Measurements from ENCODE around the gene FAM171A1.
"Not testable (repeated sequence)": the region's sequence is repeated elsewhere in the genome, so short reads cannot be mapped to it uniquely, and the experiment has no call there.

The FAM171A1 gene

GRCh38 chr10:15345450-15345849, 25.6 kb downstream of the FAM171A1 start:
- no peaks in the 10 kb centered on the region for H3K27me3 ChIP-seq (ENCODE audit: insufficient read depth, low read length)
- H3K4me1 ChIP-seq (ENCODE audit: control insufficient read depth, insufficient read depth, low read length, unreplicated experiment): peaks cover 7% of the 10 kb centered on the region
- no peak overlapping the region for H3K27ac ChIP-seq (ENCODE audit: low read depth, low read length)
- H2AFZ ChIP-seq (ENCODE audit: low read length, unreplicated experiment): no peak overlapping the region
- H3K4me3 ChIP-seq (ENCODE audit: low read depth, low read length): no peak overlapping the region
- no peaks in the 10 kb centered on the region for H3K36me3 ChIP-seq (ENCODE audit: insufficient read depth, low read length)
- H3K79me2 ChIP-seq (ENCODE audit: control insufficient read depth, insufficient read depth, low read length, unreplicated experiment): peaks cover 23% of the 10 kb centered on the region

- peaks cover 7% of the 10 kb centered on the region for H3K4me1 ChIP-seq (ENCODE audit: control insufficient read depth, insufficient read depth, low read length, unreplicated experiment)
- H3K27ac ChIP-seq (ENCODE audit: low read depth, low read length): no peak overlapping the region
- H3K79me2 ChIP-seq (ENCODE audit: control insufficient read depth, insufficient read depth, low read length, unreplicated experiment): peaks cover 21% of the 10 kb centered on the region
- no peaks in the 10 kb centered on the region for H3K27me3 ChIP-seq (ENCODE audit: insufficient read depth, low read length)
- H2AFZ ChIP-seq (ENCODE audit: low read length, unreplicated experiment): no peak overlapping the region
- no peak overlapping the region for H3K4me3 ChIP-seq (ENCODE audit: low read depth, low read length)
- H3K36me3 ChIP-seq (ENCODE audit: insufficient read depth, low read length): no peaks in the 10 kb centered on the region
Observed at GRCh38 chr10:15344876-15345285, 26.2 kb downstream of the FAM171A1 start.

- H3K27me3 ChIP-seq (ENCODE audit: insufficient read depth, low read length): no peaks in the 10 kb centered on the region
- H3K36me3 ChIP-seq (ENCODE audit: insufficient read depth, low read length): no peaks in the 10 kb centered on the region
- no peak overlapping the region for H3K4me3 ChIP-seq (ENCODE audit: low read depth, low read length)
- H2AFZ ChIP-seq (ENCODE audit: low read length, unreplicated experiment): no peak overlapping the region
- no peak overlapping the region for H3K27ac ChIP-seq (ENCODE audit: low read depth, low read length)
- H3K79me2 ChIP-seq (ENCODE audit: control insufficient read depth, insufficient read depth, low read length, unreplicated experiment): peaks cover 18% of the 10 kb centered on the region
- H3K4me1 ChIP-seq (ENCODE audit: control insufficient read depth, insufficient read depth, low read length, unreplicated experiment): peaks cover 7% of the 10 kb centered on the region
Observed at GRCh38 chr10:15344256-15344875, 26.7 kb downstream of the FAM171A1 start.

GRCh38 chr10:15342970-15343369, 28.1 kb downstream of the FAM171A1 start:
- Histone ChIP-seq H2AFZ (ENCODE audit: low read length, unreplicated experiment) (no peak overlapping the region), H3K27me3 (ENCODE audit: insufficient read depth, low read length) (no peaks in the 10 kb centered on the region), H3K4me1 (ENCODE audit: control insufficient read depth, insufficient read depth, low read length, unreplicated experiment) (no peaks in the 10 kb centered on the region), H3K27ac (ENCODE audit: low read depth, low read length) (no peak overlapping the region), H3K4me3 (ENCODE audit: low read depth, low read length) (no peak overlapping the region), H3K36me3 (ENCODE audit: insufficient read depth, low read length) (no peaks in the 10 kb centered on the region), H3K79me2 (ENCODE audit: control insufficient read depth, insufficient read depth, low read length, unreplicated experiment) (peaks cover 18% of the 10 kb centered on the region)

GRCh38 chr10:15341502-15342128, 29.5 kb downstream of the FAM171A1 start:
- Histone ChIP-seq H3K4me1 (ENCODE audit: control insufficient read depth, insufficient read depth, low read length, unreplicated experiment) (no peaks in the 10 kb centered on the region), H2AFZ (ENCODE audit: low read length, unreplicated experiment) (no peak overlapping the region), H3K4me3 (ENCODE audit: low read depth, low read length) (no peak overlapping the region), H3K27me3 (ENCODE audit: insufficient read depth, low read length) (no peaks in the 10 kb centered on the region), H3K79me2 (ENCODE audit: control insufficient read depth, insufficient read depth, low read length, unreplicated experiment) (peaks cover 17% of the 10 kb centered on the region), H3K36me3 (ENCODE audit: insufficient read depth, low read length) (no peaks in the 10 kb centered on the region), H3K27ac (ENCODE audit: low read depth, low read length) (no peak overlapping the region)

- Histone ChIP-seq H3K27me3 (ENCODE audit: insufficient read depth, low read length) (no peaks in the 10 kb centered on the region), H3K36me3 (ENCODE audit: insufficient read depth, low read length) (no peaks in the 10 kb centered on the region), H3K4me3 (ENCODE audit: low read depth, low read length) (no peak overlapping the region), H2AFZ (ENCODE audit: low read length, unreplicated experiment) (no peak overlapping the region), H3K79me2 (ENCODE audit: control insufficient read depth, insufficient read depth, low read length, unreplicated experiment) (peaks cover 18% of the 10 kb centered on the region), H3K4me1 (ENCODE audit: control insufficient read depth, insufficient read depth, low read length, unreplicated experiment) (no peaks in the 10 kb centered on the region), H3K27ac (ENCODE audit: low read depth, low read length) (no peak overlapping the region)
Observed at GRCh38 chr10:15339892-15340291, 31.2 kb downstream of the FAM171A1 start.

GRCh38 chr10:15337441-15337923, 33.6 kb downstream of the FAM171A1 start:
- H3K4me3 ChIP-seq (ENCODE audit: low read depth, low read length); H3K27ac ChIP-seq (ENCODE audit: low read depth, low read length); H3K27me3 ChIP-seq (ENCODE audit: insufficient read depth, low read length); H2AFZ ChIP-seq (ENCODE audit: low read length, unreplicated experiment); H3K4me1 ChIP-seq (ENCODE audit: control insufficient read depth, insufficient read depth, low read length, unreplicated experiment); H3K36me3 ChIP-seq (ENCODE audit: insufficient read depth, low read length): not testable (repeated sequence)
- peaks cover 11% of the 10 kb centered on the region for H3K79me2 ChIP-seq (ENCODE audit: control insufficient read depth, insufficient read depth, low read length, unreplicated experiment)

GRCh38 chr10:15336211-15336610, 34.9 kb downstream of the FAM171A1 start:
- H3K36me3 ChIP-seq (ENCODE audit: insufficient read depth, low read length): no peaks in the 10 kb centered on the region
- no peaks in the 10 kb centered on the region for H3K4me1 ChIP-seq (ENCODE audit: control insufficient read depth, insufficient read depth, low read length, unreplicated experiment)
- no peak overlapping the region for H3K4me3 ChIP-seq (ENCODE audit: low read depth, low read length)
- H3K79me2 ChIP-seq (ENCODE audit: control insufficient read depth, insufficient read depth, low read length, unreplicated experiment): peaks cover 10% of the 10 kb centered on the region
- H3K27ac ChIP-seq (ENCODE audit: low read depth, low read length): no peak overlapping the region
- H3K27me3 ChIP-seq (ENCODE audit: insufficient read depth, low read length): no peaks in the 10 kb centered on the region
- H2AFZ ChIP-seq (ENCODE audit: low read length, unreplicated experiment): no peak overlapping the region

GRCh38 chr10:15335508-15335907, 35.6 kb downstream of the FAM171A1 start:
- H3K27me3 ChIP-seq (ENCODE audit: insufficient read depth, low read length): no peaks in the 10 kb centered on the region
- H3K27ac ChIP-seq (ENCODE audit: low read depth, low read length): no peak overlapping the region
- H3K79me2 ChIP-seq (ENCODE audit: control insufficient read depth, insufficient read depth, low read length, unreplicated experiment): peaks cover 10% of the 10 kb centered on the region
- no peaks in the 10 kb centered on the region for H3K4me1 ChIP-seq (ENCODE audit: control insufficient read depth, insufficient read depth, low read length, unreplicated experiment)
- H2AFZ ChIP-seq (ENCODE audit: low read length, unreplicated experiment): no peak overlapping the region
- H3K36me3 ChIP-seq (ENCODE audit: insufficient read depth, low read length): no peaks in the 10 kb centered on the region
- H3K4me3 ChIP-seq (ENCODE audit: low read depth, low read length): no peak overlapping the region; the same call in 1 of the 2 replicates

- H3K4me3 ChIP-seq (ENCODE audit: low read depth, low read length): no peak overlapping the region
- no peak overlapping the region for H3K27ac ChIP-seq (ENCODE audit: low read depth, low read length)
- H3K27me3 ChIP-seq (ENCODE audit: insufficient read depth, low read length): no peaks in the 10 kb centered on the region
- no peaks in the 10 kb centered on the region for H3K36me3 ChIP-seq (ENCODE audit: insufficient read depth, low read length)
- H3K4me1 ChIP-seq (ENCODE audit: control insufficient read depth, insufficient read depth, low read length, unreplicated experiment): no peaks in the 10 kb centered on the region
- no peak overlapping the region for H2AFZ ChIP-seq (ENCODE audit: low read length, unreplicated experiment)
- H3K79me2 ChIP-seq (ENCODE audit: control insufficient read depth, insufficient read depth, low read length, unreplicated experiment): peaks cover 10% of the 10 kb centered on the region
Observed at GRCh38 chr10:15334650-15335323, 36.3 kb downstream of the FAM171A1 start.
